ENCODE data around the gene RASSF8.

The RASSF8 gene

GRCh38 chr12:25965682-25966081 is 7.2 kb downstream of the RASSF8 start:
- no peak for DNase-seq

DNA sequence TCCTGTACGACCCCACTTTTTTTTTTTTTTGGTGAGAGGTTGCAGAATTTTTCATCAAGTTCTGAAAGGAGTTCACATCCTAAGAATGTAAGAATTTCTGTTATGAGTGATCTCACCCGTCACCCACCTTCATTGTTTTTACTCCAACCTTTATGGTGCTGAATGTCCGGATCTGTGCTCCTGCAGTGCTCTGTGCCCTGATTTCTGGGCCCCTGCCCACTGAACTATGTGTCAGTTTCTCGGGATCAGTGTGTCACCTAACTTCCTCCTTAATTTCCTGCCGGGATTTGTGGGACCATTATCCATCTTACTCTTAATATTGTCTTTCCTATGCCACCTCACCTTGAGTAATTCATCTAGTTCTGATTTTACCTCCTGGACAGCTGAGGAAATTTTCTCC is 11.6 kb downstream of the RASSF8 start:
- DNase-seq = no peak

DNA sequence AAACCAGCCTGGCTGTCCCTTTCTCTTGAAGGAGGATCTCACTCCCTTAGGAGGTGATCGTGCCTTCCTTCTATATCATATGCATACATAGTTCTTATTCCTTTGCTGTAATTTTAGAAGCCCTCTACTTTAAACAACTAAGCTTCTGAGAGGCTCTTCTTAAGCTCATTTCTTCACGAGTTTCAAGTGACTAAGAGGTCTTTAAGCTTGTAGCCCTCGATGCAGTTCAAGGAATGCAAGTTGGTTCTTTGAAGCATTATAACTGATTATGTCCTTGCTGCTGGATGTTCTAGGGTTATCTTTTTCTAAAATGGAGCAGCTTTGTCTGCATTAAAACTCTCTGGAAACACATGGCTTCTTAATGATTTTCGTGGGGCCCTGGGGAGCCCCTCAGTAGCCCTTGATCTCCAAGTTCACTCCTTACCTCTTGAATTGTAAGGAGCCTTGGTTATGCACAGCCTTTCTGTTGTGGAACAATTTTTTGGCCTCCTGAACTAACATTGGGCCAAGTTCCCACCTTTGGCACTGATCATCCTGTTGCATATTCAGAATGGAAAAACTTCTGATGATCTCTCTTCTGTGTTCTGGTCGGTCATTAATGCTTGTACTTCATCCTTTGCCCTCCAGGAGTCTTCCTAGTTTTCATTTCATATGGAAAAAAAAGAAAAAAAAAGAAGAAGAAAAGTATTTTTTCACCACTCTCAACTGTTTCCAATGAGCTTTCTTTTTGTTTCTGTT is 12.6 kb downstream of the RASSF8 start:
- no peak for DNase-seq

GRCh38 chr12:25971654-25972041 is 13.2 kb downstream of the RASSF8 start:
- no peak for DNase-seq

DNA sequence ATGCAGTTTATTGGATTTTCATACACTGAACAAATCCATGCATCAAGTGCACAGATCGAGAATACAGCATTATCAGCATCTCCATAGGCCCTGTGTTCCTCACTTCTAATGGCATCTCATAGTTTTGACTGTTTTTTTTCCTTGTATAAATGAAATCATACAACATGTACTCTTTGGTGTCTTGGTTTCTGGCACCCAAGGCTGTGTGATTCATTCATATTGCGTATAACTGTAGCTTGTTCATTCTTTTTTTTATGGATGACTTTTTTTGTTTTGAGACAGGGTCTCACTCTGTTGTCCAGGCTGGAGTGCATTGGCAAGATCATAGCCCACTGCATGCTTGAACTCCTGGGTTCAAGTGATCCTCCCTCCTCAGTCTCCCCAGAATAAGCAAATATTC is 14.3 kb downstream of the RASSF8 start:
- no peak for DNase-seq

GRCh38 chr12:25975179-25975578 is 16.7 kb downstream of the RASSF8 start:
- no peak for DNase-seq

- DNase-seq = no peak
These were observed 17.2 kb downstream of the RASSF8 start for GRCh38 chr12:25975682-25976081.

GRCh38 chr12:25976289-25976688 is 17.8 kb downstream of the RASSF8 start:
- no peak for DNase-seq

- no peak for DNase-seq
These were observed 18.6 kb downstream of the RASSF8 start for GRCh38 chr12:25977047-25977446.

DNA sequence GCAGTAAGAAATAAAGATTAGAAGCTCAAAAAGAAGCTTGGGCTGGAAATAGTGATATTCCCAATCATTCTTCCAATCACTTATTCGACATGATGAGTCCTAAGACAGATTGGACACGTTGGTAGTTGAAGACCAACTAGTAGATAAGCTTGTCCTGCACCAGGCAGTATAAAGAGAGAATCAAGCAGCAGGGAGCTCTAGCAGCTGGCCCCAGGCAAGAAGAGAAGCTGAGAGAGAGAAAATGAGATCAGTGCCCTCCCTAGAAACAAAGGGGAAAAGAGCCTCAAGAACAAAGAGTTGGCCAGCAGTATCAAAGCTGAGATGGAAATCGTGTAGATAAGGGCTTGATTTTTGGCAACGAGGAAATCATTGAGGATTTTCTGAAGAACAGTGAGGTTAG is 20.6 kb downstream of the RASSF8 start:
- no peak for DNase-seq

DNA sequence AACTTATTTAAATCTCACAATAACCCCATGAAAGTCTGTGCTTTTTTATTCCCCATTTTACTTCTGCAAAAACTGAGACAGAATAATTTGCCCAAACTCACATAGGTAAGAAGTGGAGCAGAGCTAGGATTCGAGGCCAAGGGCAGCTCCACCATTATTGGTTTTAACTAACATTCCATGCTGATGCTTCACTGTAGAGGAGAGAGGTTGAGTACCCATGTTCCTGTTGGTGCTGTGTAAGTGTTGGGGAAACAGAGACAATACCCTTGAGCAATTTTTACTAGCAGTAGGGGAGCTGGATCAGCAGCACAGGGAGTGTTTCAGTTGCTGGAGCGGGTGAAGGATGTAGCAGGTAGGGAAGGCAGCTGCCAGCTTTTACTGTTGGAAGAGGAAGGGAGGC is 21.1 kb downstream of the RASSF8 start:
- DNase-seq = no peak

DNA sequence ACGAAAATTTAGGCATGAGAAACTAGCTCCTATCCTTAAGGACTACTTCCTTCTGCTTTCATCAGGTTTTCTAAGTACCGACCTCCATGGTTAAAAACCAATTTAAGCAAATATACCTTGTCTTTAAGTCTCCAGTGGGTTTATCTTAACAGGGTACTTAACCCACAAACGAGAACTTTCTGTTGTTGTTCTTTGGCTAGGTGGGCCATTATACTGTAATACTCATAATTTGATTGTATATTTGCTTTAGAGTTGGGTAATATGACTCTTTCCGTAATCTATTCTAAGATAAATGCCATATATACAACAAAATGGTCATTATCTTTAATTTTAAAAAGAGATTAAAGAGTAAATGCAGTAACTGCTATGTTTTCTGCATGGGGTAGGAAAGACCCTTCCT is 21.6 kb downstream of the RASSF8 start:
- DNase-seq = no peak

DNA sequence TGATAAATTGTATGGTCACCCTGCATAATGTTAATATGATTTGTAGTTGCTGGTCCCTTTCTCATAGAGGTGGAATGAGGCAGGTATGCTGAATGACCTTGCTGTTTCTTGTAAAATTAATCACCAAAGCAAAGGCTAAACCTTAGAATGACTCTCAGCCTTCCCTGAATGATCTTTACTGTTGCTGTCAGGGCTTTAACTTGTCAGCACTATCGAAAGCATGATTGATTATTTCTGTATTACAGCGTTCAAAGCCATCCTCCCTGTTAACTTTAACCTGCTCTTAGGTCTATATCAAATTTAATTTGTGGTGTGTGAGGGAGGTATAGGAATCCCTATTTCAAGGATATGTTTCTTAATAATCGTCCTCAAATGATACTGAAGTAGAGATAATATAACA is 23.1 kb downstream of the RASSF8 start:
- DNase-seq = no peak

GRCh38 chr12:25982416-25982815 is 23.9 kb downstream of the RASSF8 start:
- DNase-seq = no peak

- DNase-seq = no peak
These were observed 25.1 kb downstream of the RASSF8 start for GRCh38 chr12:25983625-25984024.

DNA sequence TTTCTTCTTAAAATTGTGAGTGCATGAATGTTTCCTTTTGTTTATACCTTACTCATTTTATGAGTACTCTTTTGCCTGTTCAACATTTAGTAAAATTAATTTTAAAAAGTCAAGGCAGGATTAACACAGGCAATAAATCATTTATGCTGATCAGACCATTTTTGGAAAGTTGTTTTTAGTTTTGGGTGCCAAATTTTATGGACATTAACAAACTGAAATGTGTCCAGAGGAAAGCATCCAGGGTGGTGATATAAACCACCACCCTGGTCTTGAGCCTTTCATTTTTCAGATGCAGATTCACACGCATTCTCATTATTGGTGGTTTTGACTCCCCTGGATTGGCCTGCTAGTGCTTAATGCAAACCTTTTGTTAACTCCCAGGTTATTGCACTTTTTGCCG is 26.3 kb downstream of the RASSF8 start:
- no peak for DNase-seq

GRCh38 chr12:25985316-25986175 is 27.1 kb downstream of the RASSF8 start:
- DNase-seq = no peak

- DNase-seq = no peak
These were observed 27.7 kb downstream of the RASSF8 start for GRCh38 chr12:25986180-25986579.

DNA sequence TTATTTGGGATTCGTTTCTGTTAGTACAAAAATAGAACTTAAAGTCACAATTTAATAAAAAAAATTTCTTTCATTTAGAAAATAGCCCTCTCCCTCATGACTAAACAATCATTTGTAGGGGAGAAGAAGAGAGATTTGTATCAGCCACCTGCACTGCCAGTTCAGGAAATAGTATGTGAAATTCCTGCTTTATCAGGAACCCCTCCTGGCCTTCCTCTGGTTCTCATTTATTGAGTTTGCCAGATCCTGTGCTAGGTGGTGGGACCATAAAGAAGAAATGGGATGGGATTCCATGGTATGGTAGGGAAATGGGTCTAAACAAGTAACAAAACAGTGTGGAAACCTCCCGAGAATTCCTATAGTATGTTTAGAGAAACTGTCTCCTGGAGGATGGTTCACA is 30.0 kb downstream of the RASSF8 start:
- DNase-seq = no peak

GRCh38 chr12:25990495-25990894 is 32.0 kb downstream of the RASSF8 start:
- no peak for DNase-seq

DNA sequence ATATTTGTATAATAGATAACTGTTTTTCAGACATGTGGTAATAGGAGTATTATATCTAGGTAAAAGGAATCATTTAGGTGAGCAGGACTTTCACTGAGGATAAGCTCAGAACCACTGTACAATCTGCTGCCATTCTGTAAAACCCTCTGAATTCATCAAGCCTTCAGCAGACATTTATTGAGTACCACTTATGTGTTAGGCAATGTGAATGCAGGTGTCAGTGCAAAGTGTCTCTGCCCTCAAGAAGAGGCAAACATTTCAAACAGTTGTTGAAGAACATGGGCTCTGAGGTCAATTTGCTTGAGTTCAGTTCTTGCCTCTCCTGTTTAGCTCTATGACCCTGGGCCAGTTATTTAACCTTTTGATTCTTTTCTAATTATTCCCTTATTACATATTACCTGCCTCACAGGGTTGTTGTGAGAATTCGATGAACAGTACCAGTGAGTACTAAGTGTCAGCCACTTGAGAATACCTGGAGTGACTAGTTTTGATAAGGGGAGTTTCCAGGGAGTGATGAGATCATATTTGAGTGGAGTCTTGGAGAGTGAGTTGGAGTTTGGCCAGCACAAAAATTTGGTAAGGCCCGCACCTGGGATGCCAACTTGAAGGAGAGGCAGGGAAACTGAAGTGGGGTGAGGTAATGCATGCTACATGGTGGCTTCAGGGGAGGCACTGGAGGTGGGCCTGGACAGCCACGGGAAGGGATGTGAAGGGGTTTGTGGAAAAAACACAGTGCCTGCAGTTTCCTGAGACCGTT is 33.7 kb downstream of the RASSF8 start:
- peak; percentile 13 for DNase-seq

- no peak for DNase-seq
These were observed 35.6 kb downstream of the RASSF8 start for GRCh38 chr12:25993901-25994651.

All from DMS79 treated with DMSO at 0.1 percent for 48 hours (cell line).